HepG2 (cell line): ENCODE results near the gene WWC2. TPM values are rescaled to one million over a fixed set of nuclear protein-coding genes. Genes with fewer than 3 reads are reported as not detected.
A peak's percentile ranks its signal among the peaks of the same experiment; 100 is the strongest.

Source experiments
- ATAC-seq: fragments of 200-7000 bp; cut with Tn5 transposase; 3 replicates; pipeline ENCODE4 v1.9.1; 2020; ENCODE audit warnings: mild to moderate bottlenecking, moderate library complexity
- BruUV-seq: library from RNA; stranded (reverse); fragments of 400-500 nt; replicated peaks from 2 replicates; lab custom pipeline; 2021; lab: Mats Ljungman, UMichigan
- CTCF ChIA-PET: fragments of 300-600 bp; formaldehyde crosslinking; extraction: SDS; loops from one replicate; lab custom pipeline; 2021; ENCODE audit warnings: low total read pairs, inconsistent platforms, low intra/inter-chr PET ratio; lab: Yijun Ruan, JAX
- POLR2A ChIA-PET: fragments of 350-600 bp; sonication (Branson Sonifier 250); formaldehyde crosslinking; loops from one replicate; lab custom pipeline; 2020; ENCODE audit warnings: antibody characterized with exemption, inconsistent platforms; lab: Yijun Ruan, JAX
- DNase-seq: peaks from one replicate; pipeline ENCODE4 v3.0.0-alpha.2; 2015; ENCODE audit warnings: low spot score
- FAIRE-seq: peaks from 3 replicates; lab custom pipeline; 2011; peaks lifted over from hg19 to GRCh38; lab: Jason Lieb, UNC
- H2AFZ ChIP-seq: one replicate; pipeline ENCODE4 v1.6.1; 2011; ENCODE audit warnings: low read length, inconsistent platforms
- H3K27ac ChIP-seq: fragments of 300-600 bp; 3 replicates; pipeline ENCODE4 v1.8.0; 2011; ENCODE audit warnings: mixed run types, mild to moderate bottlenecking, mixed read lengths, low read length, inconsistent platforms; ENCODE audit not compliant: insufficient read depth; ENCODE audit errors: extremely low read length
- H3K27me3 ChIP-seq, 2 experiments: fragments of 200-600 bp in 1 of 2; 2 replicates in 1 of 2; 3 replicates in 1 of 2; pipeline versions ENCODE4 v1.6.0 to v1.8.0; 2011; ENCODE audit warnings: low read length in 2 of 2, mild to moderate bottlenecking in 2 of 2, moderate library complexity in 2 of 2, inconsistent platforms in 1 of 2; ENCODE audit not compliant: insufficient read depth in 2 of 2, control insufficient read depth in 1 of 2
- H3K36me3 ChIP-seq, 2 experiments: fragments of 200-600 bp in 1 of 2; replicated peaks in 1 of 2; 2 replicates in 1 of 2; 3 replicates in 1 of 2; pipeline versions ENCODE4 v1.5.1 to v1.8.0; 2011; ENCODE audit warnings: low read length in 2 of 2, inconsistent platforms in 1 of 2; ENCODE audit not compliant: insufficient read depth in 2 of 2, control insufficient read depth in 1 of 2
- H3K4me1 ChIP-seq: 2 replicates; pipeline ENCODE4 v1.5.1; 2012; ENCODE audit warnings: low read length, inconsistent platforms; ENCODE audit not compliant: insufficient read depth
- H3K4me2 ChIP-seq: 2 replicates; pipeline ENCODE4 v1.6.0; 2011; ENCODE audit warnings: low read depth, low read length, inconsistent platforms
- H3K4me3 ChIP-seq, 3 experiments: fragments of 200-600 bp in 1 of 3; sonication (generic), shearing (Covaris generic) in 1 of 3; replicated peaks in 1 of 3; 2 replicates each; pipeline ENCODE4 v1.5.1; 2011 to 2016; ENCODE audit warnings: low read length in 3 of 3, inconsistent platforms in 2 of 3, low read depth in 2 of 3, mild to moderate bottlenecking in 2 of 3, control low read depth in 1 of 3, mixed read lengths in 1 of 3; ENCODE audit not compliant: insufficient read depth in 1 of 3
- H3K79me2 ChIP-seq: one replicate; pipeline ENCODE4 v1.6.1; 2011; ENCODE audit warnings: low read length, inconsistent platforms; ENCODE audit not compliant: insufficient read depth
- H3K9ac ChIP-seq: 2 replicates; pipeline ENCODE4 v1.6.0; 2011; ENCODE audit warnings: mild to moderate bottlenecking, low read depth, low read length, inconsistent platforms; ENCODE audit not compliant: insufficient read depth
- H3K9me3 ChIP-seq: 2 replicates; pipeline ENCODE4 v1.5.1; 2012; ENCODE audit warnings: mild to moderate bottlenecking, low read length
- H4K20me1 ChIP-seq: 2 replicates; pipeline ENCODE4 v1.6.0; 2011; ENCODE audit warnings: inconsistent platforms, mild to moderate bottlenecking, low read length, moderate library complexity; ENCODE audit not compliant: insufficient read depth
- GRHL1 ChIP-seq: sonication (generic); formaldehyde crosslinking; conservative IDR thresholded peaks from 2 replicates; pipeline ENCODE4 v1.8.0; 2022; ENCODE audit warnings: missing genetic modification reagents
- MAX ChIP-seq: IDR thresholded peaks from 2 replicates; pipeline ENCODE4 v1.6.1; 2012; ENCODE audit warnings: inconsistent platforms
- PAF1 ChIP-seq: IDR thresholded peaks from 2 replicates; pipeline ENCODE4 v1.6.1; 2016; ENCODE audit warnings: missing genetic modification reagents, missing compliant biosample characterization
- POLR2A ChIP-seq, 2 experiments: IDR thresholded peaks; 2 replicates each; pipeline ENCODE4 v1.6.1; 2011; ENCODE audit warnings: low read depth in 2 of 2, low read length in 2 of 2, mild to moderate bottlenecking in 1 of 2, moderate library complexity in 1 of 2; ENCODE audit not compliant: insufficient read depth in 1 of 2
- RERE ChIP-seq: IDR thresholded peaks from 2 replicates; pipeline ENCODE4 v1.6.1; 2016; ENCODE audit warnings: low read depth, missing genetic modification reagents, missing compliant biosample characterization
- SUZ12 ChIP-seq: fragments of 150-350 bp; IDR thresholded peaks from 2 replicates; pipeline ENCODE4 v1.6.1; 2014; ENCODE audit warnings: low read depth, low read length
- ZBTB2 ChIP-seq: sonication (generic); formaldehyde crosslinking; IDR thresholded peaks from 2 replicates; pipeline ENCODE4 v1.8.0; 2022; ENCODE audit warnings: low read depth, missing genetic modification reagents
- ZBTB42 ChIP-seq: sonication (generic); formaldehyde crosslinking; IDR thresholded peaks from 2 replicates; pipeline ENCODE4 v1.5.0; 2020; ENCODE audit warnings: mild to moderate bottlenecking, missing genetic modification reagents
- ZKSCAN1 ChIP-seq: fragments of 150-350 bp; IDR thresholded peaks from 2 replicates; pipeline ENCODE4 v1.6.1; 2014; ENCODE audit warnings: low read length
- ZNF251 ChIP-seq: sonication (generic); formaldehyde crosslinking; IDR thresholded peaks from 2 replicates; pipeline ENCODE4 v1.9.0; 2021; ENCODE audit warnings: mild to moderate bottlenecking, missing genetic modification reagents
- ZNF746 ChIP-seq: sonication (generic); formaldehyde crosslinking; IDR thresholded peaks from 2 replicates; pipeline ENCODE4 v1.8.0; 2022; ENCODE audit warnings: mild to moderate bottlenecking, missing genetic modification reagents
- WGBS: methylation state at CpG from one replicate; pipeline ENCODE4 v1.1.6; 2017; ENCODE audit warnings: low lambda C conversion rate; 5-methylcytosine and 5-hydroxymethylcytosine counted together
- in situ Hi-C: cut with HindIII; loops from 2 replicates; pipeline ENCODE4 v1.10.0; 2017; ENCODE audit warnings: low pct_unique_long_range_greater_than_20kb; ENCODE audit not compliant: extremely low pct_ligation_motif_present
- intact Hi-C: fragments of 100-400 bp; cut with micrococcal nuclease; formaldehyde crosslinking; loops from one replicate; pipeline ENCODE4 v1.10.0; 2022; ENCODE audit not compliant: unreplicated experiment
- polyA plus RNA-seq, 8 experiments: library from polyadenylated mRNA; depleted of rRNA in 3 of 8; stranded (reverse) in 7 of 8; unstranded in 1 of 8; fragments of >200 nt; fragmentation: Illumina TruSeq in 4 of 8; extraction: Trizol in 4 of 8; gene quantifications; 2 replicates each; pipeline versions ENCODE4 v1.2.1 to v1.2.3, GENCODE V29; 2011 to 2016; ENCODE audit warnings: low read depth in 4 of 8, missing spikeins in 1 of 8, mixed read lengths in 1 of 8; ENCODE audit not compliant: insufficient read depth in 1 of 8
- total RNA-seq, 5 experiments: library from RNA; depleted of rRNA; stranded (reverse); fragments of >200 nt; fragmentation: Illumina TruSeq; extraction: Trizol; gene quantifications; 2 replicates each; pipeline ENCODE4 v1.2.3, GENCODE V29; 2016; ENCODE audit warnings: low read depth in 1 of 5

WWC2 gene
- total and polyA plus RNA-seq, 2 of the 13 experiments (the other 11 are each of a cell fraction or from before 2014, with no cell fraction given), result 40.0 to 50.1 TPM

- no peak overlapping the region for H3K4me2 ChIP-seq
- no peak overlapping the region for H2AFZ ChIP-seq
- DNase-seq, result no peak
- intact Hi-C loops, result no loop called here
- no peak for TF ChIP-seq ZBTB42 (CRISPR knock-in tag)
- no peak for TF ChIP-seq GRHL1 (CRISPR knock-in tag)
- no peak for TF ChIP-seq SUZ12
- TF ChIP-seq ZKSCAN1, result no peak
- TF ChIP-seq, all 625 proteins: peak for 0
- Histone ChIP-seq H3K4me3 (no peak overlapping the region), H3K4me1 (peaks cover 41% of the 10 kb centered on the region), H3K9me3 (no peaks in the 10 kb centered on the region), H3K9ac (no peak overlapping the region), H3K36me3 (peaks cover 21 to 61% of the 10 kb centered on the region in 2 experiments), H4K20me1 (no peaks in the 10 kb centered on the region), H3K27ac (peak overlapping the region; percentile 65), H3K27me3 (no peaks in the 10 kb centered on the region), H3K79me2 (no peaks in the 10 kb centered on the region)
- FAIRE-seq, result no peak
- no peak for ATAC-seq
- CTCF ChIA-PET, result no interaction called here
- in situ Hi-C loops, result no loop called here
- BruUV-seq, result no TSS peak
- POLR2A ChIA-PET, result interaction anchor here (1.2 kb wide), 1 partner anchor 162 kb away, joined by 3 read pairs; no protein-coding TSS in a partner anchor
- WGBS, result 94% methylated on average over 2 of the region's 2 CpGs
Measured at GRCh38 chr4:183242291-183242690, 143.2 kb downstream of the WWC2 start.

GRCh38 chr4:183244019-183244418, 145.0 kb downstream of the WWC2 start:
- WGBS, result 96% methylated on average over 8 of the region's 8 CpGs
- no peak for FAIRE-seq
- no peak overlapping the region for H3K4me3 ChIP-seq
- CTCF ChIA-PET, result no interaction called here
- H2AFZ ChIP-seq, result no peak overlapping the region
- POLR2A ChIA-PET, result no interaction called here
- peaks cover 16 to 59% of the 10 kb centered on the region in 2 experiments for H3K36me3 ChIP-seq
- in situ Hi-C loops, result no loop called here
- no peaks in the 10 kb centered on the region for H4K20me1 ChIP-seq
- H3K4me2 ChIP-seq, result no peak overlapping the region
- H3K27ac ChIP-seq, result no peak overlapping the region
- H3K9me3 ChIP-seq, result no peaks in the 10 kb centered on the region
- intact Hi-C loops, result no loop called here
- H3K79me2 ChIP-seq, result no peaks in the 10 kb centered on the region
- no TSS peak for BruUV-seq
- DNase-seq, result no peak
- ATAC-seq, result no peak
- no peaks in the 10 kb centered on the region for H3K27me3 ChIP-seq
- H3K9ac ChIP-seq, result no peak overlapping the region
- H3K4me1 ChIP-seq, result peaks cover 30% of the 10 kb centered on the region
- TF ChIP-seq RERE (CRISPR knock-in tag), result no peak
- TF ChIP-seq ZNF251 (CRISPR knock-in tag), result no peak
- no peak for TF ChIP-seq PAF1 (CRISPR knock-in tag)
- no peak for TF ChIP-seq ZNF746 (CRISPR knock-in tag)
- TF ChIP-seq MAX, result no peak
- TF ChIP-seq ZBTB2, result no peak
- TF ChIP-seq POLR2A (IDR thresholded peaks at IDR 0.05; ENCODE audit: insufficient read depth in 1 of 2, low read depth in 2 of 2, low read length in 2 of 2), result no peak
